Posterior vena cava (tissue), 2 donors: ENCODE measurements around the gene TM6SF1. TPM values are rescaled to one million over a fixed set of nuclear protein-coding genes. Genes with fewer than 3 reads are reported as not detected.
A peak's percentile ranks its signal among the peaks of the same experiment; 100 is the strongest.
"Not testable (repeated sequence)": the region's sequence is repeated elsewhere in the genome, so short reads cannot be mapped to it uniquely, and the experiment has no call there.

ENCODE experiments used
- DNase-seq: peaks from one replicate; pipeline ENCODE4 v3.0.0-alpha.2; 2020; ENCODE audit warnings: low spot score
- intact Hi-C, 2 donors: fragments of 100-400 bp; cut with DNase I; formaldehyde crosslinking; loops; one replicate each; pipeline versions ENCODE4 v1.14.1 to v1.14.2; 2022 to 2023
- total RNA-seq, 2 donors: library from RNA; stranded (reverse); fragmentation: NEBNext Ultra II Directional; extraction: Animal tissue kit (Norgen Biotek cat#: 25700); gene quantifications; one replicate each; pipeline ENCODE4 v1.2.1, GENCODE V29; 2021
- donor health status: DM: yes; HTN: yes; CAD: no.
- donor health status: DM: yes; HTN: yes; CAD: no.

TM6SF1 gene
- total RNA-seq, 2 donors from 2014 or later, result 6.9 to 8.1 TPM

DNA sequence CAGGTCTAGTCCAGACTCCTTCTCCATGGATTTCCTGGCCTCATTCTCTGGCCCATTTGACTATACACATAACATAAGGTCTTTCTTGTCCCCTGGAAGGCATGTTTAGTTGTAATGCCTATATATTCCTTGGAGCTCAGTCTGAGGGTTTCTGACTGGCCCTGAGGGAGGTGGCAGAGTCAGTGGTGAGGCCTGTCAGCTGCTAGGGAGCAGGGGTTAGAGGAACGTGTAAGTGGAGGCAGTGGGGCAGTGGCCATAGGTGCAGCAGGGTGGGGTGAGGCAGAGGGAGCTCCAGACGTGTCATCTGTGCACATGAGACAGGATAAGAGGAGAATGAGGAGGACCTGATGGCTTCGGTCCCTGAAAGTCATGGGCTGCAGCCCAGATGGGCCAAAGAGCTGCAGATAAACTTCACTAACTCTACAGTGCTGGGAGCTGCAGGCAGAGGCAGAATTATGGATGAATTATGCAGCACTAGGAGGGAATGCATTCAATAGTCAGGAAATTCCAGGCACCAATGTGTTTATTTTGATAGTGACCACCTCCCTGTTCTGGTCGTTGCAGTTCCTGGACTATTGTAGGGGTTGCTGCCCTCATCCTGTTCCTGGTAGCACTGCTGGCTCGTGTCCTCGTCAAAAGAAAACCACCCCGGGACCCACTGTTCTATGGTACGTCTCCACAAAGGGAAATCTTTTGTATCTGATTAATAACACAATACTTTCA is 4.9 kb downstream of the TM6SF1 start:
- intact Hi-C loops, result no loop called here

DNA sequence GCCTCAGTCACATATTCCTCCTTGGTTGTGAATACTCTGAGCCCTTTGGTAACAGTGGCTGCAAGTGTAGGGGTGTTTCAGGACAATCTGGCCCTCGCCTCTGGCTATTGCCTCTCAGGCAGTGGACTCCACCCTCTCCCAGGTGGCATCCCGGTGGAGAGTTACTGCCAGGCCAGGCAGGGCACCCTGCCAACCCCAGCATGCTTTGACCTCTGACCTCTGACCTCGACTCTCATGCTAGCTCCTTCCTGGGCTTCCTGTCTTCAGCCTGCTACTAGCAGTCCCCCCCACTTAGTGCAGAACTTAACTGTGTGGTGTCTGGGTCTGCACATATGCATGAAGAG is 5.5 kb downstream of the TM6SF1 start:
- no peak for DNase-seq
- intact Hi-C loops, result no loop called here

More for the DNA sequence above, 4.9 kb downstream of the TM6SF1 start:
- DNase-seq, result no peak

- intact Hi-C loops, result no loop called here
- no peak for DNase-seq
Observed at GRCh38 chr15:83113881-83114674, 6.6 kb downstream of the TM6SF1 start.

DNA sequence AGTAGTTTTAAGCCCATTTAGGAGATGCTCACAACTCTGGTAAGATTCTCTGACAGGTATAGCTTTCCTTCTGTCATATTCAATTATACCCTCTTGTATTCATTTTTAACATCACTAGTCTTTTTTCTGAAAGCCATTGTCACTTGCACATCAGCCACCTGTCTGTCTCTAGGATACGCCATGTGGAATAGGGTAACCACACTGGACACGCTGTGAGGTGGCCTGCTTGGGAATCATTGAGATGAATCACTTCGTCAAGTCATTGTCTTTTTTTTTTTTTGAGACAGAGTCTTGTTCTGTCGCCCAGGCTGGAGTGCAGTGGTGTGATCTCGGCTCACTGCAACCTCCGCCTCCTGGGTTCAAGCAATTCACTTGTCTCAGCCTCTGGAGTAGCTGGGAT is 7.4 kb downstream of the TM6SF1 start:
- intact Hi-C loops, result no loop called here

DNA sequence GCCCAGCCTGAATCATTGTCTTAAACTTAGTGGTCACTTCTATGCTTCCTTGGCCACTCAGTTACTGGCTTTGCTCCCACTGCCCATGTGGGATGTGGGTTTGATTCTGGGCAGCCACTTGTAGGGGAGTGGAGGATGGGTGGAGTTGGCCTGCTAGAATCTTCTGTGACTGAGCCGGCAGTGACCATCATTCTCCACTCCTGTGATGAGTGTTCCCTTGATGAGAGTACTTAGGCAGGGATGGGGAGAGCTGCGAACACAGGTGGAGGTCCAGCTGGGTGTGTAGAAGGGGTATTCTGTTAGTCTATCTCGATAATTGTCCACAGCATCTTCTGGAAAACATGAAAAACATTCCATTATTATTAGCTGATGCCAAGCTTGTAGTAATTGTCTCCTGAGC is 8.0 kb downstream of the TM6SF1 start:
- intact Hi-C loops, result no loop called here
- DNase-seq, result no peak

More for the DNA sequence above, 7.4 kb downstream of the TM6SF1 start:
- no peak for DNase-seq

GRCh38 chr15:83115831-83116565 is 8.6 kb downstream of the TM6SF1 start:
- DNase-seq, result no peak
- intact Hi-C loops, result no loop called here

GRCh38 chr15:83118291-83118827 is 10.9 kb downstream of the TM6SF1 start:
- intact Hi-C loops, result no loop called here
- DNase-seq, result no peak

- intact Hi-C loops, result no loop called here
Observed at GRCh38 chr15:83118968-83119367, 11.5 kb downstream of the TM6SF1 start.

GRCh38 chr15:83119968-83120581 is 12.6 kb downstream of the TM6SF1 start:
- intact Hi-C loops, result no loop called here
- peak; percentile 65 for DNase-seq

More at GRCh38 chr15:83118968-83119367, 11.5 kb downstream of the TM6SF1 start:
- DNase-seq, result peak; percentile 59

GRCh38 chr15:83123529-83123928 is 16.1 kb downstream of the TM6SF1 start:
- DNase-seq, result no peak
- intact Hi-C loops, result no loop called here

GRCh38 chr15:83127547-83128150 is 20.2 kb downstream of the TM6SF1 start:
- no peak for DNase-seq
- intact Hi-C loops, result no loop called here

DNA sequence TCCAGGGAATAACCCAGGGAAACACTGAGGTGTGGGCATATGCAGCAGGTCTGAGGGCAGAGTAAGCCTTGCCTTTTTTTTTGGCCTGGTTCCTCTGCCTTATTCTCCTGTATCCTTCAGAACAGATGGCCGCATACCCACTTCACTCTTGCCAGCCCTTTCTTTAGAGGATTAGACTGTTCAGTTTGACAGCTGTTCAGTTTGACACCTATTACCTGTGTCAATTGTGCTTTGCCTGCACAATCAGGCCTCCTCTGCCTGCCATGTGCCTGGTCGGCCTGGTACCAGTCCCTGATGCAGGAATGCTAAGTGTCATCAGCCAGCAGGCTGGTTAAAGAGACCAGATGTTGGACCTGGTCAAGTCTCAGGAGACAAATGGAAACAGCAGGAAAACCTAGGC is 22.3 kb downstream of the TM6SF1 start:
- DNase-seq, result no peak
- intact Hi-C loops, result no loop called here

GRCh38 chr15:83132861-83133523 is 25.5 kb downstream of the TM6SF1 start:
- intact Hi-C loops, result no loop called here
- no peak for DNase-seq

DNA sequence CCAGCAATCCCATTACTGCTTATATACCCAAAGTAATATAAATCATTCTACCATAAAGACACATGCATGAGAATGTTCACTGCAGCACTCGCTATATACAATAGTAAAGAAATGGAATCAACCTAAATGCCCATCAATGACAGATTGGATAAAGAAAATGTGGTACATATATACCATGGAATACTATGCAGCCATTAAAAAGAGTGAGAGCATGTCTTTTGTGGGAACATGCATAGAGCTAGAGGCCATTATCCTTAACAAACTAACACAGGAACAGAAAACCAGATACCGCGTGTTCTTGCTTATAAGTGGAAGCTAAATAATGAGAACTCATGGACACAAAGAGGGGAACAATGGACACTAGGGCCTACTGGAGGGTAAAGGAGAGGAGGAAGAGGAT is 34.7 kb downstream of the TM6SF1 start:
- intact Hi-C loops, DNase-seq: not testable (repeated sequence)

DNA sequence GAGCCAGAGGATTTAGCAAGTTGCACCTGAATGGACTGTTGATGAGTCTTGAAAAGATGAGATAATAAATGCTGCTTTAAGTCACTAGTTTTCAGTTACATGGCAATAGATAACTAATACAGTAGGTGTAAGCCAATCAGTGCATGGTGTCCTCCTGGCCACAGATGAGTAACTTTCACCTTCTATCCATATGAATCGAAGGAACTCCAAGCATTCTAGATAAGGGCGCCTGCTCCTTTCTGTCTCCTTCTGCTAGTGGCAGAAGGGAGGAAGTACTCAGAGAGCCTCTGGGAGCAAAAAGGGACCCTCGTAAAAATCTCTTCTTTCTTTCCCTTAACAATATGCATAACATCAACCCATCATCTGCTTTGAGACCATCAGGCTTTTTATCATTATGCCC is 37.3 kb downstream of the TM6SF1 start:
- DNase-seq, result no peak
- intact Hi-C loops, result no loop called here

GRCh38 chr15:83153288-83153687 is 45.8 kb downstream of the TM6SF1 start:
- intact Hi-C loops, result no loop called here
- DNase-seq, result no peak

- intact Hi-C loops, result no loop called here
- no peak for DNase-seq
Observed at GRCh38 chr15:83155942-83156341, 48.5 kb downstream of the TM6SF1 start.

- no peak for DNase-seq
- intact Hi-C loops, result no loop called here
Observed at GRCh38 chr15:83158393-83158792, 50.9 kb downstream of the TM6SF1 start.

DNA sequence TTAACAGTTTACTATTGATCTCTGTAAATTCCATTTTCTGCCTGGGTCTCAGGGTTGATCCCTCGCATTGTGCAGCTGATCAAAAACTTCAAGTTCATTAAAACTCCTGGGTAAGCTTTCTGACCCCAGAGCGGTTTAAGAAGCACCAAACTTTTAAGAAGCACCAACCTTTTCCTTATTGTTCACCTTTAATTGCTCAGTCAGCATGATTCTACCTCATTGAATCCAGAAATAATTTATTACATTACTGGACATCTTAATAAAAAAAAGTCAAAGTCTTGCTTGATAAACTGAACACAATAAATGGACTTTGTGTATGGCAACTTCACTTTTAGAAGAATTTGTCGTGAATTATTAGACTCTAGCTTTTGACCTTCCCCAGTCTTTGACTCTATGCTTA is 53.3 kb downstream of the TM6SF1 start:
- intact Hi-C loops, result no loop called here
- no peak for DNase-seq
